Natural killer cell (primary cell): ENCODE results near the gene RSPRY1. TPM values are rescaled to one million over a fixed set of nuclear protein-coding genes. Genes with fewer than 3 reads are reported as not detected.

Source experiments
- ATAC-seq, 3 donors: fragments of 150-1000 bp in 2 of 3; fragments of 200-7000 bp in 1 of 3; cut with Tn5 transposase; 1 replicate in 1 of 3; 2 replicates in 2 of 3; pipeline ENCODE4 v1.10.0; 2021; ENCODE audit warnings: mild to moderate bottlenecking in 2 of 3, moderate library complexity in 2 of 3
- DNase-seq, 2 donors: peaks; one replicate each; pipeline versions ENCODE4 v3.0.0 to v3.0.0-alpha.2; 2013 to 2021; ENCODE audit warnings: mixed read lengths in 1 of 2
- H3K27ac ChIP-seq: one replicate; pipeline ENCODE4 v1.5.1; 2013; ENCODE audit warnings: mild to moderate bottlenecking, low read length
- H3K27me3 ChIP-seq: one replicate; pipeline ENCODE4 v1.6.1; 2013; ENCODE audit warnings: low read length; ENCODE audit not compliant: control insufficient read depth, insufficient read depth
- H3K36me3 ChIP-seq: one replicate; pipeline ENCODE4 v1.6.1; 2013; ENCODE audit warnings: low read length; ENCODE audit not compliant: control insufficient read depth, insufficient read depth
- H3K4me1 ChIP-seq: one replicate; pipeline ENCODE4 v1.6.1; 2013; ENCODE audit warnings: low read length; ENCODE audit not compliant: control insufficient read depth, insufficient read depth
- H3K4me3 ChIP-seq: one replicate; pipeline ENCODE4 v1.5.1; 2013; ENCODE audit warnings: low read length
- H3K9me3 ChIP-seq: one replicate; pipeline ENCODE4 v1.6.1; 2013; ENCODE audit warnings: low read length; ENCODE audit not compliant: control insufficient read depth, insufficient read depth
- H3K27ac Mint-ChIP-seq, 2 donors: one replicate each; pipeline ENCODE4 v1.8.0; 2022; ENCODE audit warnings: mild to moderate bottlenecking in 2 of 2, mixed read lengths in 2 of 2, moderate library complexity in 1 of 2
- H3K27me3 Mint-ChIP-seq, 2 donors: one replicate each; pipeline ENCODE4 v1.8.0; 2022; ENCODE audit warnings: low read depth in 2 of 2, mixed read lengths in 2 of 2
- H3K36me3 Mint-ChIP-seq: one replicate; pipeline ENCODE4 v1.8.0; 2022; ENCODE audit warnings: mixed read lengths
- H3K4me1 Mint-ChIP-seq, 2 donors: one replicate each; pipeline ENCODE4 v1.8.0; 2022; ENCODE audit warnings: mixed read lengths in 2 of 2
- H3K4me3 Mint-ChIP-seq: one replicate; pipeline ENCODE4 v1.8.0; 2022; ENCODE audit warnings: mild to moderate bottlenecking, moderate library complexity, mixed read lengths
- H3K9me3 Mint-ChIP-seq, 2 donors: one replicate each; pipeline ENCODE4 v1.8.0; 2022; ENCODE audit warnings: mixed read lengths in 2 of 2
- WGBS: methylation state at CpG from one replicate; pipeline ENCODE4 v1.1.7; 2013; ENCODE audit warnings: missing lambda C conversion rate; ENCODE audit not compliant: insufficient coverage; 5-methylcytosine and 5-hydroxymethylcytosine counted together
- intact Hi-C: fragments of 100-400 bp; cut with micrococcal nuclease; formaldehyde crosslinking; loops from one replicate; pipeline ENCODE4 v1.14.2; 2022
- total RNA-seq, 4 donors: library from RNA; stranded (reverse); fragments of 120-200 nt in 1 of 4; gene quantifications; one replicate each; pipeline versions ENCODE4 v1.2.3 to v1.2.4, GENCODE V29; 2013 to 2022
- TF ChIP-seq, protein P1 (sequence below): fragments of 200-600 bp; IDR thresholded peaks from one replicate; pipeline ENCODE4 v1.8.0; 2022; ENCODE audit warnings: antibody characterized with exemption

The RSPRY1 gene
- total RNA-seq, 3 donors from 2014 or later (not counting 1 experiment from before 2014, with no cell fraction given) = 22.6 to 26.6 (median 23.4) TPM

DNA sequence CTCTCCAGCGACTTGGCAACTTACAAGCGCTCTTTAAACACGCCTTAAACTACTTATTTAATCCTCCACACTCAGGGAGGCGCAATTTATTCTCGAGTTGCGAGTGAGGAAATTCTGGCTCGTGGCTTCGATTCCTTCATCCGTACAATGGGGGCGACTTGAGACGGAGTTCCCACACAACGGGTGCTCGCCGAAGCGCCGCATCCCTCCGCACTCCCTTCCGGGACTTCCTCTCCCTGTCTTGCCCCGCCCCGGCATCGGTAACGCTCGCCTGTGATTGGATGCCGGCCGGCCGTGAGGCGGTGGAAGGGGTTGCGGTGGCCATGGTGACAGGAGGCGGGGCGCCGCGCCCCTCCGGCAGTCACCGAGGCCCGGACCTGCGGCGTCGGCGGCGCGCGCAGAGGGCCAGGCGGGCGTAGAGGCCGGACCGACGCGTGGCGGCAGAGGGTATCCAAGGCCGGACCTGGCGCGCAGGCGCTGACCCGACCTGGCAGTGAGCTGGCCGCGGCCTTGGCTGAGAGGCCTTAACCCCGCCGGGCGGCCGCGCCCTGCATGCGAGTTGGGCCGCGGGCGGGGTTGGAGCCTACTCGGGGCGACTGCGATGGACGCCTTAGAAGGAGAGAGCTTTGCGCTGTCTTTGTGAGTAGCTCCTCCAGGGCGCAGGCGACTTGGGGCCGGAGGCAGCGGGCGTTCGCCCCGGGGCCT is 58.8 kb downstream of the RSPRY1 start, which contains the start of gene ARL2BP:
ARL2BP (plus strand) TSS at position 493 of the 705 bp plus-strand sequence; CDS start at position 602, 109 bp downstream.
- intact Hi-C loops = loop anchor here (1.0 to 2.0 kb wide), 2 partner anchors 55 to 58 kb away; partner anchors contain the start of genes PSME3IP1 and RSPRY1
- Mint-ChIP-seq H3K36me3 (no peaks in the 10 kb centered on the region), H3K27me3 (no peaks in the 10 kb centered on the region), H3K9me3 (no peaks in the 10 kb centered on the region), H3K4me1 (peaks cover 14 to 21% of the 10 kb centered on the region in 2 donors), H3K4me3 (peak within 1 kb of the TSS; percentile 91), H3K27ac (peak within 1 kb of the TSS; percentile 96)
- Histone ChIP-seq H3K27ac (peak within 1 kb of the TSS; percentile 78), H3K36me3 (peaks cover 23% of the 10 kb centered on the region), H3K4me3 (peak within 1 kb of the TSS; percentile 49), H3K4me1 (peaks cover 8% of the 10 kb centered on the region), H3K9me3 (no peaks in the 10 kb centered on the region), H3K27me3 (no peaks in the 10 kb centered on the region)
- under 1% methylated on average over 77 of the region's 77 CpGs for WGBS
- TF ChIP-seq, protein P1, sequence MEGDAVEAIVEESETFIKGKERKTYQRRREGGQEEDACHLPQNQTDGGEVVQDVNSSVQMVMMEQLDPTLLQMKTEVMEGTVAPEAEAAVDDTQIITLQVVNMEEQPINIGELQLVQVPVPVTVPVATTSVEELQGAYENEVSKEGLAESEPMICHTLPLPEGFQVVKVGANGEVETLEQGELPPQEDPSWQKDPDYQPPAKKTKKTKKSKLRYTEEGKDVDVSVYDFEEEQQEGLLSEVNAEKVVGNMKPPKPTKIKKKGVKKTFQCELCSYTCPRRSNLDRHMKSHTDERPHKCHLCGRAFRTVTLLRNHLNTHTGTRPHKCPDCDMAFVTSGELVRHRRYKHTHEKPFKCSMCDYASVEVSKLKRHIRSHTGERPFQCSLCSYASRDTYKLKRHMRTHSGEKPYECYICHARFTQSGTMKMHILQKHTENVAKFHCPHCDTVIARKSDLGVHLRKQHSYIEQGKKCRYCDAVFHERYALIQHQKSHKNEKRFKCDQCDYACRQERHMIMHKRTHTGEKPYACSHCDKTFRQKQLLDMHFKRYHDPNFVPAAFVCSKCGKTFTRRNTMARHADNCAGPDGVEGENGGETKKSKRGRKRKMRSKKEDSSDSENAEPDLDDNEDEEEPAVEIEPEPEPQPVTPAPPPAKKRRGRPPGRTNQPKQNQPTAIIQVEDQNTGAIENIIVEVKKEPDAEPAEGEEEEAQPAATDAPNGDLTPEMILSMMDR = no peak
- ATAC-seq = peak; percentile 95 to 98 (median 95)
- peak; percentile 97 for DNase-seq

DNA sequence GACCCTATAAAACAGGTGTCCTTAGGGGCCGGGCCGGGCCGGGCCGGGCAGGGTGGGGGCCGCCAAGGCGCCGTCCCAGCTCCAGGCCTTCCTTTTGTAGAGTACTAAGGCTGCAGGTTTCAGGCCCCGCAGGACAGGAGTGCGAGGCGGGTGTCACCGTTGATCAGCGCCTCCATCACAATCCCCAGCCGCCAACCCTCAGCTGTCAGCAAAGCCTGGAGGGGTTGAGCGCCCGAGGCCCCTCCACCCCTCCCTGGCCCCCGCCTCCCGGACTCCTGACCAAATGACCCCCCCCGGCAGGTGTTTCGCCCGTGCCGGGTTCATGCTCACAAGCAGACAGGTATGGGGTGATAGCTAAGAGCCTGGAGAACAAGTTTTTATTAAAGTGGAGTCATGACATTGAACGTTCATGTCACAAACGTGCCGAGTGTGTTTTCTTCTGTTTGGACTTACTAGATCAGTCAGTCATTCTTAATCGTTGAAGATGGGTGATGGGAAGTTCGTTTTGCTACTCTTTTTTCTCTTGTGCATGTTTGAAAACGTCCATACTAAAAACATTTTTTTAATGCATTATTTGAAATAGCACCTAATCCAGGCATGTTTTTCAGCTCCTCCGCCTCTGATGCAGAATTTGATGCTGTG is 59.5 kb downstream of the RSPRY1 start:
- TF ChIP-seq, protein P1 = no peak
- Mint-ChIP-seq H3K36me3 (no peaks in the 10 kb centered on the region), H3K4me1 (peaks cover 14 to 21% of the 10 kb centered on the region in 2 donors), H3K27ac (peak overlapping the region; percentile 96), H3K4me3 (peak overlapping the region; percentile 91), H3K27me3 (no peaks in the 10 kb centered on the region), H3K9me3 (no peaks in the 10 kb centered on the region)
- Histone ChIP-seq H3K27me3 (no peaks in the 10 kb centered on the region), H3K27ac (peak overlapping the region; percentile 78), H3K36me3 (peaks cover 24% of the 10 kb centered on the region), H3K4me1 (peaks cover 8% of the 10 kb centered on the region), H3K9me3 (no peaks in the 10 kb centered on the region), H3K4me3 (peak overlapping the region; percentile 49)
- peak in 1 of 3 donors; percentile 27 for ATAC-seq
- intact Hi-C loops = loop anchor here (2.0 kb wide), 1 partner anchor 59 kb away; the partner anchor contains the start of genes PSME3IP1 and RSPRY1
- no peak for DNase-seq
- WGBS = 5% methylated on average over 25 of the region's 28 CpGs

DNA sequence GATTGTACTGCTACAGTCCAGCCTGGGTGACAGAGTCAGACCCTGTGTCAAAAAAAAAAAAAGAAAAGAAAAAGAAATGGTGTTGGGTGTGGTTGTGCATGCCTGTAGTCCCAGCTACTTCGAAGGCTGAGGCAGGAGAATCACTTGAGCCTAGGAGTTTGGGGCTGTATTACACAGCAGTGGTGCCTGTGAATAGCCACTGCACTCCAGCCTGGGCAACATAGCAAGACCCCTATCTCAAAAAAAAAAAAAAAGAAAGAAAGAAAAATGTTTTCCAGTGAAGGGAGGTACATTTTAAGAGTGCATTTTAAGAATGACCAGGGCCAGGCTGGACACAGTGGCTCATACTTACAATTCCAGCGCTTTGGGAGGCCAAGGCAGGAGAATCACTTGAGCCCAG is 65.2 kb downstream of the RSPRY1 start:
- peaks cover 57% of the 10 kb centered on the region for H3K36me3 ChIP-seq
- TF ChIP-seq, protein P1 = no peak

More for the DNA sequence above, 65.2 kb downstream of the RSPRY1 start:
- ATAC-seq (no peak), DNase-seq (no peak)
- WGBS = 100% methylated on average over 2 of the region's 2 CpGs
- H3K27me3 Mint-ChIP-seq = no peaks in the 10 kb centered on the region
- H3K9me3 Mint-ChIP-seq = no peaks in the 10 kb centered on the region
- intact Hi-C loops = no loop called here
- H3K27ac Mint-ChIP-seq = no peak overlapping the region
- no peaks in the 10 kb centered on the region for H3K27me3 ChIP-seq
- no peak overlapping the region for H3K4me3 Mint-ChIP-seq
- peaks cover 0 to 4% of the 10 kb centered on the region in 2 donors for H3K4me1 Mint-ChIP-seq
- no peaks in the 10 kb centered on the region for H3K9me3 ChIP-seq
- H3K27ac ChIP-seq = no peak overlapping the region
- peaks cover 8% of the 10 kb centered on the region for H3K36me3 Mint-ChIP-seq
- no peak overlapping the region for H3K4me3 ChIP-seq
- H3K4me1 ChIP-seq = no peaks in the 10 kb centered on the region
